ENCODE data around the gene GNA14. TPM values are rescaled to one million over a fixed set of nuclear protein-coding genes. Genes with fewer than 3 reads are reported as not detected.

GNA14 gene
- total and polyA plus RNA-seq, 8 donors: 4.3 to 12.8 (median 10.1) TPM

- ATAC-seq (no peak), DNase-seq (no peak)
- Histone ChIP-seq H3K4me1 (peaks cover 13 to 41% of the 10 kb centered on the region in 2 donors), H3K36me3 (no peaks in the 10 kb centered on the region), H3K27ac (peak overlapping the region in 1 of 2 donors; percentile 3), H3K4me3 (no peak overlapping the region), H3K9me3 (no peaks in the 10 kb centered on the region), H3K27me3 (no peaks in the 10 kb centered on the region)
- intact Hi-C loops (cut with DNase I): no loop called here
- no peak for TF ChIP-seq CTCF (IDR thresholded peaks at IDR 0.05)
Measured at GRCh38 chr9:77599492-77599891, 48.6 kb downstream of the GNA14 start.

- Histone ChIP-seq H3K4me3 (no peak overlapping the region), H3K9me3 (no peaks in the 10 kb centered on the region), H3K27me3 (no peaks in the 10 kb centered on the region), H3K36me3 (no peaks in the 10 kb centered on the region), H3K27ac (peak overlapping the region in 1 of 2 donors; percentile 3), H3K4me1 (peaks cover 13 to 46% of the 10 kb centered on the region in 2 donors)
- ATAC-seq: no peak
- no peak for TF ChIP-seq CTCF (IDR thresholded peaks at IDR 0.05)
- intact Hi-C loops (cut with DNase I): no loop called here
- DNase-seq: peak in 1 of 4 donors; percentile 57
Measured at GRCh38 chr9:77598991-77599390, 49.1 kb downstream of the GNA14 start.

GRCh38 chr9:77598524-77598923 lies 49.6 kb downstream of the GNA14 start:
- DNase-seq (peak in 2 of 4 donors; percentile 92 to 93), ATAC-seq (peak; percentile 53)
- Histone ChIP-seq H3K4me3 (no peak overlapping the region), H3K36me3 (no peaks in the 10 kb centered on the region), H3K27ac (peak overlapping the region in 1 of 2 donors; percentile 48), H3K4me1 (peaks cover 13 to 48% of the 10 kb centered on the region in 2 donors), H3K27me3 (no peaks in the 10 kb centered on the region), H3K9me3 (no peaks in the 10 kb centered on the region)
- intact Hi-C loops (cut with DNase I): no loop called here
- TF ChIP-seq CTCF (IDR thresholded peaks at IDR 0.05): no peak

- Histone ChIP-seq H3K9me3 (no peaks in the 10 kb centered on the region), H3K4me3 (no peak overlapping the region), H3K27me3 (no peaks in the 10 kb centered on the region), H3K36me3 (no peaks in the 10 kb centered on the region), H3K4me1 (peaks cover 13 to 48% of the 10 kb centered on the region in 2 donors), H3K27ac (peak overlapping the region in 1 of 2 donors; percentile 3)
- no peak for ATAC-seq
- intact Hi-C loops (cut with DNase I): no loop called here
- no peak for DNase-seq
- no peak for TF ChIP-seq CTCF (IDR thresholded peaks at IDR 0.05)
Measured at GRCh38 chr9:77597057-77597456, 51.1 kb downstream of the GNA14 start.

GRCh38 chr9:77595426-77596095 lies 52.6 kb downstream of the GNA14 start:
- Histone ChIP-seq H3K4me3 (no peak overlapping the region), H3K36me3 (no peaks in the 10 kb centered on the region), H3K4me1 (peaks cover 13 to 48% of the 10 kb centered on the region in 2 donors), H3K27ac (peak overlapping the region in 1 of 2 donors; percentile 33), H3K9me3 (no peaks in the 10 kb centered on the region), H3K27me3 (no peaks in the 10 kb centered on the region)
- TF ChIP-seq CTCF (IDR thresholded peaks at IDR 0.05): no peak
- ATAC-seq (peak; percentile 26), DNase-seq (peak in 1 of 4 donors; percentile 39)
- intact Hi-C loops (cut with DNase I): no loop called here
